GM12878 (cell line): ENCODE data around the gene MBTPS2. TPM values are rescaled to one million over a fixed set of nuclear protein-coding genes. Genes with fewer than 3 reads are reported as not detected.

ENCODE experiments used
- ATAC-seq: fragments of 200-7000 bp; cut with Tn5 transposase; 3 replicates; pipeline ENCODE4 v1.9.1; 2020; ENCODE audit warnings: mild to moderate bottlenecking, moderate library complexity
- BruUV-seq: library from RNA; stranded (reverse); fragments of 400-500 nt; replicated peaks from 2 replicates; lab custom pipeline; 2021; lab: Mats Ljungman, UMichigan
- CTCF ChIA-PET: fragments of 300-600 bp; sonication (Branson Sonifier 250); formaldehyde crosslinking; extraction: SDS; loops from one replicate; lab custom pipeline; 2021; ENCODE audit warnings: inconsistent platforms; lab: Yijun Ruan, JAX
- POLR2A ChIA-PET: fragments of 350-600 bp; formaldehyde crosslinking; extraction: SDS; loops from one replicate; lab custom pipeline; 2021; ENCODE audit warnings: inconsistent platforms; lab: Charles Lee
- RAD21 ChIA-PET: fragments of 300-600 bp; sonication (Branson Sonifier 250); formaldehyde crosslinking; loops from one replicate; lab custom pipeline; 2023; ENCODE audit warnings: antibody characterized with exemption; ENCODE audit not compliant: unreplicated experiment; lab: Charles Lee
- SMC1A ChIA-PET: fragments of 300-600 bp; sonication (Branson Sonifier 250); formaldehyde crosslinking; loops from one replicate; lab custom pipeline; 2023; ENCODE audit not compliant: unreplicated experiment, uncharacterized antibody; lab: Charles Lee
- DNase-seq: peaks from one replicate; pipeline ENCODE4 v3.0.0-alpha.2; 2011; ENCODE audit warnings: low read depth, low spot score
- FAIRE-seq: peaks from 3 replicates; lab custom pipeline; 2011; peaks lifted over from hg19 to GRCh38; lab: Jason Lieb, UNC
- H2AFZ ChIP-seq: 2 replicates; pipeline ENCODE4 v1.6.0; 2011; ENCODE audit warnings: low read depth, low read length, control low read depth; ENCODE audit not compliant: control insufficient read depth
- H3K27ac ChIP-seq: 2 replicates; pipeline ENCODE4 v1.5.1; 2011; ENCODE audit warnings: control low read depth; ENCODE audit not compliant: control insufficient read depth, insufficient read depth
- H3K27me3 ChIP-seq, 2 experiments: replicated peaks in 1 of 2; 2 replicates each; pipeline versions ENCODE4 v1.6.0 to v1.6.1; 2011; ENCODE audit warnings: low read length in 1 of 2; ENCODE audit not compliant: control insufficient read depth in 2 of 2, insufficient read depth in 2 of 2
- H3K36me3 ChIP-seq, 2 experiments: 2 replicates each; pipeline ENCODE4 v1.5.1; 2011; ENCODE audit warnings: low read length in 1 of 2; ENCODE audit not compliant: control insufficient read depth in 2 of 2, insufficient read depth in 2 of 2
- H3K4me1 ChIP-seq: 2 replicates; pipeline ENCODE4 v1.6.1; 2011; ENCODE audit warnings: mild to moderate bottlenecking, low read length, moderate library complexity, mixed read lengths; ENCODE audit not compliant: control insufficient read depth, insufficient read depth
- H3K4me2 ChIP-seq: 2 replicates; pipeline ENCODE4 v1.6.0; 2011; ENCODE audit warnings: control low read depth; ENCODE audit not compliant: control insufficient read depth, insufficient read depth
- H3K4me3 ChIP-seq: fragments of 200-600 bp; sonication (generic); 2 replicates; pipeline ENCODE4 v1.5.1; 2016
- H3K79me2 ChIP-seq: 2 replicates; pipeline ENCODE4 v1.6.0; 2011; ENCODE audit warnings: low read length; ENCODE audit not compliant: control insufficient read depth, insufficient read depth
- H3K9ac ChIP-seq: 2 replicates; pipeline ENCODE4 v1.8.0; 2011; ENCODE audit warnings: low read length, control low read depth, mixed read lengths; ENCODE audit not compliant: control insufficient read depth, insufficient read depth
- H3K9me3 ChIP-seq: replicated peaks from 3 replicates; pipeline ENCODE4 v1.5.1; 2011; ENCODE audit warnings: mild to moderate bottlenecking, low read length; ENCODE audit not compliant: control insufficient read depth, insufficient read depth
- H4K20me1 ChIP-seq: 2 replicates; pipeline ENCODE4 v1.6.0; 2011; ENCODE audit not compliant: control insufficient read depth, insufficient read depth
- BHLHE40 ChIP-seq, 2 experiments: fragments of 450-650 bp in 1 of 2; IDR thresholded peaks; 2 replicates each; pipeline ENCODE4 v1.6.1; 2011 to 2017; ENCODE audit warnings: low read depth in 2 of 2, borderline replicate concordance in 1 of 2, improper control_type of control experiment in 1 of 2, low read length in 1 of 2, mild to moderate bottlenecking in 1 of 2
- MEF2B ChIP-seq: fragments of 450-650 bp; IDR thresholded peaks from 2 replicates; pipeline ENCODE4 v1.6.1; 2018; ENCODE audit warnings: mild to moderate bottlenecking, moderate library complexity; ENCODE audit not compliant: partially characterized antibody, poor library complexity, severe bottlenecking
- NFXL1 ChIP-seq: fragments of 450-650 bp; IDR thresholded peaks from 2 replicates; pipeline ENCODE4 v1.6.1; 2017; ENCODE audit warnings: antibody characterized with exemption, mild to moderate bottlenecking, borderline replicate concordance
- in situ Hi-C: fragments of 300-500 bp; cut with MboI; formaldehyde crosslinking; loops from 9 replicates; pipeline ENCODE4 v1.14.3; 2018; ENCODE audit warnings: mixed read lengths
- intact Hi-C: fragments of 100-400 bp; cut with micrococcal nuclease; formaldehyde crosslinking; loops from one replicate; pipeline ENCODE4 v1.14.2; 2022; ENCODE audit not compliant: unreplicated experiment
- polyA plus RNA-seq, 11 experiments: library from polyadenylated mRNA; depleted of rRNA in 4 of 11; unstranded in 6 of 11; stranded (reverse) in 5 of 11; fragments of >200 nt; fragmentation: Nextera tagmentation in 4 of 11; fragmentation: Illumina TruSeq in 1 of 11; extraction: Ambion mirVana in 4 of 11; extraction: Trizol in 1 of 11; gene quantifications; 1 replicate in 1 of 11; 2 replicates in 10 of 11; pipeline versions ENCODE4 v1.2.1 to v1.2.3, GENCODE V29; 2011 to 2016; ENCODE audit warnings: inconsistent platforms in 2 of 11, missing spikeins in 2 of 11, low read depth in 1 of 11
- total RNA-seq, 4 experiments: library from RNA; depleted of rRNA in 3 of 4; stranded (reverse); fragments of >200 nt in 3 of 4; fragmentation: Illumina TruSeq in 1 of 4; extraction: Trizol in 1 of 4; gene quantifications; 2 replicates each; pipeline versions ENCODE4 v1.2.1 to v1.2.3, GENCODE V29; 2013 to 2021
- TF ChIP-seq, protein P1 (sequence below): fragments of 450-650 bp; IDR thresholded peaks from 2 replicates; pipeline ENCODE4 v1.6.1; 2018; ENCODE audit warnings: borderline replicate concordance, mild to moderate bottlenecking; ENCODE audit not compliant: partially characterized antibody

The MBTPS2 gene
- total and polyA plus RNA-seq, 10 of the 15 experiments (the other 5 are each of a cell fraction or from before 2014, with no cell fraction given): 2.6 to 11.0 (median 8.0) TPM

GRCh38 chrX:21802839-21803238, 36.6 kb upstream of the MBTPS2 start (continued):
- TF ChIP-seq BHLHE40 (IDR thresholded peaks at IDR 0.05; ENCODE audit: borderline replicate concordance in 1 of 2, low read depth in 2 of 2, low read length in 1 of 2): no peak

DNA sequence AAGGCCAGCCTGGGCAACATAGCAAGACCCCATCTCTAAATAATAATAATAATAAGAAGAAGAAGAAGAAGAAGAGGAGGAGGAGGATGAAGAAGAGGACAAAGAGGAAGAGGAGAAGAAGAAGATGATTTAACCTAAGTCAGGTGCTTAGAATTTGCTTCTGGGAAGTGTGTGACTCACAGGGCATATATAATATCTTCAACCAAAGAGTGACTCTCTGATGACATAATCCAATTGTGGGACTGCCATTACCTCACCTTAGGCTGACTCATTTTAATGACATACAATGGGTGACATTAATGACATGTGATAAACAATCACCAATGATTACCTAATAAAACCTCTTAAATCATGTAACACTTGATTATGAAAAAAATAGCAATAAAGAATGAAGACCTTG, 32.7 kb upstream of the MBTPS2 start:
- ChIA-PET SMC1A (interaction anchor here (0.7 kb wide), 1 partner anchor 15 kb away, joined by 3 read pairs; no protein-coding TSS in a partner anchor), RAD21 (no interaction called here), CTCF (interaction anchor here (0.9 kb wide), 1 partner anchor 11 kb away, joined by 3 read pairs; no protein-coding TSS in a partner anchor), POLR2A (no interaction called here)
- H3K9ac ChIP-seq: no peak overlapping the region
- no peak overlapping the region for H3K4me2 ChIP-seq
- TF ChIP-seq MEF2B (no peak), NFXL1 (no peak)
- TF ChIP-seq, protein P1, sequence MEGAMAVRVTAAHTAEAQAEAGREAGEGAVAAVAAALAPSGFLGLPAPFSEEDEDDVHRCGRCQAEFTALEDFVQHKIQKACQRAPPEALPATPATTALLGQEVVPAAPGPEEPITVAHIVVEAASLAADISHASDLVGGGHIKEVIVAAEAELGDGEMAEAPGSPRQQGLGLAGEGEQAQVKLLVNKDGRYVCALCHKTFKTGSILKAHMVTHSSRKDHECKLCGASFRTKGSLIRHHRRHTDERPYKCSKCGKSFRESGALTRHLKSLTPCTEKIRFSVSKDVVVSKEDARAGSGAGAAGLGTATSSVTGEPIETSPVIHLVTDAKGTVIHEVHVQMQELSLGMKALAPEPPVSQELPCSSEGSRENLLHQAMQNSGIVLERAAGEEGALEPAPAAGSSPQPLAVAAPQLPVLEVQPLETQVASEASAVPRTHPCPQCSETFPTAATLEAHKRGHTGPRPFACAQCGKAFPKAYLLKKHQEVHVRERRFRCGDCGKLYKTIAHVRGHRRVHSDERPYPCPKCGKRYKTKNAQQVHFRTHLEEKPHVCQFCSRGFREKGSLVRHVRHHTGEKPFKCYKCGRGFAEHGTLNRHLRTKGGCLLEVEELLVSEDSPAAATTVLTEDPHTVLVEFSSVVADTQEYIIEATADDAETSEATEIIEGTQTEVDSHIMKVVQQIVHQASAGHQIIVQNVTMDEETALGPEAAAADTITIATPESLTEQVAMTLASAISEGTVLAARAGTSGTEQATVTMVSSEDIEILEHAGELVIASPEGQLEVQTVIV: no peak
- no peaks in the 10 kb centered on the region for H3K4me1 ChIP-seq
- H4K20me1 ChIP-seq: no peaks in the 10 kb centered on the region
- H2AFZ ChIP-seq: no peak overlapping the region
- no peak overlapping the region for H3K27ac ChIP-seq
- in situ Hi-C loops: no loop called here
- no peak overlapping the region for H3K4me3 ChIP-seq
- H3K79me2 ChIP-seq: no peaks in the 10 kb centered on the region
- no peaks in the 10 kb centered on the region for H3K27me3 ChIP-seq
- intact Hi-C loops: no loop called here
- no peak for DNase-seq
- BruUV-seq: no TSS peak
- H3K36me3 ChIP-seq: no peaks in the 10 kb centered on the region
- no peak for FAIRE-seq
- no peak for ATAC-seq
- H3K9me3 ChIP-seq: no peaks in the 10 kb centered on the region
